OCI-LY7 (cell line): ENCODE measurements around the gene AADAC. TPM values are rescaled to one million over a fixed set of nuclear protein-coding genes. Genes with fewer than 3 reads are reported as not detected.
"Not testable (repeated sequence)": the region's sequence is repeated elsewhere in the genome, so short reads cannot be mapped to it uniquely, and the experiment has no call there.

Experiments
- BruUV-seq: library from RNA; stranded (reverse); fragments of 400-500 nt; replicated peaks from 2 replicates; lab custom pipeline; 2021; lab: Mats Ljungman, UMichigan
- CTCF ChIA-PET: fragments of 300-600 bp; sonication (Branson Sonifier 250); formaldehyde crosslinking; loops from one replicate; lab custom pipeline; 2022; ENCODE audit warnings: antibody characterized with exemption; ENCODE audit not compliant: unreplicated experiment; lab: Charles Lee
- POLR2A ChIA-PET: fragments of 300-600 bp; sonication (Branson Sonifier 250); formaldehyde crosslinking; loops from one replicate; lab custom pipeline; 2022; ENCODE audit warnings: antibody characterized with exemption; lab: Charles Lee
- DNase-seq: peaks from one replicate; pipeline ENCODE4 v3.0.0-alpha.2; 2015; ENCODE audit warnings: low spot score
- H2AFZ ChIP-seq: fragments of 200-600 bp; sonication (generic), shearing (Covaris generic); 2 replicates; pipeline ENCODE4 v1.6.1; 2014; ENCODE audit warnings: mild to moderate bottlenecking, antibody characterized with exemption, low read length, moderate library complexity
- H3K27ac ChIP-seq: fragments of 200-600 bp; sonication (generic); 2 replicates; pipeline ENCODE4 v1.5.1; 2014; ENCODE audit warnings: mixed run types, low read depth, mild to moderate bottlenecking, moderate library complexity, low read length, inconsistent platforms; ENCODE audit not compliant: poor library complexity, severe bottlenecking
- H3K36me3 ChIP-seq: fragments of 200-600 bp; sonication (generic); 2 replicates; pipeline ENCODE4 v1.6.1; 2014; ENCODE audit warnings: mild to moderate bottlenecking, antibody characterized with exemption, low read length, moderate library complexity, mixed read lengths; ENCODE audit not compliant: insufficient read depth
- H3K4me1 ChIP-seq: fragments of 200-600 bp; sonication (generic); 2 replicates; pipeline ENCODE4 v1.5.1; 2014; ENCODE audit warnings: mild to moderate bottlenecking, low read length; ENCODE audit not compliant: insufficient read depth, poor library complexity, severe bottlenecking
- H3K4me2 ChIP-seq: fragments of 200-600 bp; sonication (generic); 2 replicates; pipeline ENCODE4 v1.6.1; 2014; ENCODE audit warnings: mild to moderate bottlenecking, low read length
- H3K4me3 ChIP-seq: fragments of 200-600 bp; sonication (generic); 2 replicates; pipeline ENCODE4 v1.5.1; 2014; ENCODE audit warnings: mild to moderate bottlenecking, low read depth, low read length; ENCODE audit not compliant: poor library complexity, severe bottlenecking
- H3K79me2 ChIP-seq: fragments of 200-600 bp; sonication (generic); 2 replicates; pipeline ENCODE4 v1.6.1; 2016; ENCODE audit warnings: low read depth, mild to moderate bottlenecking, low read length, moderate library complexity, mixed read lengths; ENCODE audit not compliant: insufficient read depth
- H3K9me2 ChIP-seq: fragments of 200-600 bp; sonication (generic); 2 replicates; pipeline ENCODE4 v1.6.1; 2016; ENCODE audit warnings: mild to moderate bottlenecking, low read length, mixed read lengths; ENCODE audit not compliant: insufficient read depth
- H3K9me3 ChIP-seq: fragments of 200-600 bp; sonication (generic); 2 replicates; pipeline ENCODE4 v1.6.1; 2014; ENCODE audit warnings: mild to moderate bottlenecking, mixed run types, low read length, mixed read lengths
- H4K20me1 ChIP-seq: fragments of 200-600 bp; sonication (generic); 2 replicates; pipeline ENCODE4 v1.6.1; 2014; ENCODE audit warnings: mild to moderate bottlenecking, antibody characterized with exemption, low read length, moderate library complexity, mixed read lengths; ENCODE audit not compliant: insufficient read depth
- EZH2phosphoT487 ChIP-seq: fragments of 200-600 bp; sonication (generic); IDR thresholded peaks from 2 replicates; pipeline ENCODE4 v1.6.1; 2018; ENCODE audit warnings: low read depth, borderline replicate concordance, mild to moderate bottlenecking, mixed run types, antibody characterized with exemption, low read length, moderate library complexity, mixed read lengths
- intact Hi-C: fragments of 100-400 bp; cut with micrococcal nuclease; formaldehyde crosslinking; loops from one replicate; pipeline ENCODE4 v1.10.0; 2022; ENCODE audit not compliant: unreplicated experiment
- total RNA-seq, 2 experiments: library from RNA; depleted of rRNA in 1 of 2; stranded (reverse); fragments of >200 nt in 1 of 2; shearing (Covaris generic) in 1 of 2; gene quantifications; 2 replicates each; pipeline ENCODE4 v1.2.3, GENCODE V29; 2014 to 2022
- TF ChIP-seq, protein P1 (sequence below): fragments of 200-600 bp; sonication (generic); conservative IDR thresholded peaks from 2 replicates; pipeline ENCODE4 v1.5.1; 2014; ENCODE audit warnings: mild to moderate bottlenecking, antibody characterized with exemption, low read length, moderate library complexity, mixed read lengths

Gene AADAC
- total RNA-seq, 2 experiments from 2014 or later, result not detected

DNA sequence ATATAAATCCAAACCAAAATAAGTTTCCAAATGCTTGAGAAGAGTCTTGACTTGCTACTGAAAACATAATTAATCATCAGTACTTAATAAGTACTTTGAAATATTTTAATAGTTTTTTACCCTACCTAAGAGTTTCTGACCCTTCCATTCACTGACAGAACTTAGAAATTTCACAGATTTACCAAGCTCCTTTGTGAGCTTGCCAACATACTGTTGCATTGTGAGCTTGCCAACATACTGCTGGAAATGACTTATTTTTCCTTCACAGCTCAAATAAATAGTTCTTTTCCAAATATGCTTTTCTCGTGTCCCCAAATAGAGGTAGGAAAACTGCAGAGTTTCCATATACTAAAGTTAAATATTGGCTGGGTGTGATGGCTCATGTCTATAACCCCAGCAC, 9.6 kb upstream of the AADAC start:
- H3K4me1 ChIP-seq, result no peaks in the 10 kb centered on the region

DNA sequence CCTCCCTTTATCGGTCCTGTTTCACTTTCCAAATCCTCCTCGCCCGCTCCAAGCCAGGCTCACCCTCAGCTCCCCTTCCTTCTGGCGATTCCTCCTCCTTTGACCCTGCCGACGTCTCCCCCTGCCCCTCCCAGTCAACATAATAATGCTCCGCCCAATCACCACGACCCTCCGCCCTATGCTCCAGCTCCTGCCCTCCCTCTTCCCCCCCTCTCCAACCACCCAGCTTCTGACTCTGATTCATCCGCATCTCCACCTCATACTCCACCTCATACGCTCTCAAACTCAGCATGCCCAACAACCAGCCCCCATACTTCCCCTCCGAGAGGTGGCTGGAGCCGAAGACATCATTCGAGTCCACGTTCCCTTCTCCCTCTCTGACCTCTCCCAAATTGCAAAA, 7.1 kb upstream of the AADAC start:
- H3K27ac ChIP-seq, result no peak overlapping the region
- H3K79me2 ChIP-seq, result no peaks in the 10 kb centered on the region
- no peaks in the 10 kb centered on the region for H3K4me1 ChIP-seq
- TF ChIP-seq, protein P1, sequence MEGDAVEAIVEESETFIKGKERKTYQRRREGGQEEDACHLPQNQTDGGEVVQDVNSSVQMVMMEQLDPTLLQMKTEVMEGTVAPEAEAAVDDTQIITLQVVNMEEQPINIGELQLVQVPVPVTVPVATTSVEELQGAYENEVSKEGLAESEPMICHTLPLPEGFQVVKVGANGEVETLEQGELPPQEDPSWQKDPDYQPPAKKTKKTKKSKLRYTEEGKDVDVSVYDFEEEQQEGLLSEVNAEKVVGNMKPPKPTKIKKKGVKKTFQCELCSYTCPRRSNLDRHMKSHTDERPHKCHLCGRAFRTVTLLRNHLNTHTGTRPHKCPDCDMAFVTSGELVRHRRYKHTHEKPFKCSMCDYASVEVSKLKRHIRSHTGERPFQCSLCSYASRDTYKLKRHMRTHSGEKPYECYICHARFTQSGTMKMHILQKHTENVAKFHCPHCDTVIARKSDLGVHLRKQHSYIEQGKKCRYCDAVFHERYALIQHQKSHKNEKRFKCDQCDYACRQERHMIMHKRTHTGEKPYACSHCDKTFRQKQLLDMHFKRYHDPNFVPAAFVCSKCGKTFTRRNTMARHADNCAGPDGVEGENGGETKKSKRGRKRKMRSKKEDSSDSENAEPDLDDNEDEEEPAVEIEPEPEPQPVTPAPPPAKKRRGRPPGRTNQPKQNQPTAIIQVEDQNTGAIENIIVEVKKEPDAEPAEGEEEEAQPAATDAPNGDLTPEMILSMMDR, result no peak
- TF ChIP-seq EZH2phosphoT487, result no peak
- no peak for DNase-seq
- no peak overlapping the region for H3K4me2 ChIP-seq
- no TSS peak for BruUV-seq
- H3K9me3 ChIP-seq, result no peaks in the 10 kb centered on the region
- intact Hi-C loops, result no loop called here
- POLR2A ChIA-PET, result interaction anchor here (0.6 kb wide), 1 partner anchor 13 kb away, joined by 5 read pairs; no protein-coding TSS in a partner anchor
- H2AFZ ChIP-seq, result no peak overlapping the region
- H3K36me3 ChIP-seq, result no peaks in the 10 kb centered on the region
- CTCF ChIA-PET, result no interaction called here
- H3K9me2 ChIP-seq, result no peaks in the 10 kb centered on the region
- H3K4me3 ChIP-seq, result no peak overlapping the region
- no peaks in the 10 kb centered on the region for H4K20me1 ChIP-seq

More for the DNA sequence above, 9.6 kb upstream of the AADAC start:
- Histone ChIP-seq H3K9me3 (no peaks in the 10 kb centered on the region), H2AFZ (no peak overlapping the region), H3K79me2 (no peaks in the 10 kb centered on the region), H3K9me2 (no peaks in the 10 kb centered on the region), H3K4me2 (no peak overlapping the region), H3K36me3 (no peaks in the 10 kb centered on the region), H3K4me3 (no peak overlapping the region), H3K27ac (no peak overlapping the region), H4K20me1 (no peaks in the 10 kb centered on the region)
- TF ChIP-seq, protein P1, result no peak
- no peak for TF ChIP-seq EZH2phosphoT487
- no TSS peak for BruUV-seq
- intact Hi-C loops, result no loop called here
- DNase-seq, result no peak
- CTCF ChIA-PET, result no interaction called here
- POLR2A ChIA-PET, result interaction anchor here (0.6 to 1.3 kb wide), 7 partner anchors 10 to 1291 kb away, joined by 3 read pairs; partner anchors contain the start of gene AADAC

DNA sequence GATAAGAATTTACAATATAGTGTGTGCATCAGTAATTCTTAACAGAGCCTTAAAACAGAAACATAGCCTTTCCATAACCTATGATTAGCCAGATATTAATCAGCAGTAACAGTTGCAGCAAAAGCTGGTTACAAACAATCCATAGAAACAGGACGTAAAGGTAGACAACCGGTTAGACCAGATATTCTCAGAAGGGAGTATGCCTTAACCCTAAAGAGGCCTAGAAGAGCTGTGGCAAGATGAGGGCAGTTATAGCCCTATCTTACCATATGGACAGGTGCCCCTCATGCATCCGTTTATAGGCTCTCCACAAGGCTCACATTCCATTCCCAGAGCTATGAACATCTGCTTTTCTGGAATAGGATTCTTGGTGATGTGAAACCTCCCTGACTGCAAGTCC, 5.0 kb upstream of the AADAC start:
- H4K20me1 ChIP-seq, intact Hi-C loops, CTCF ChIA-PET, H3K36me3 ChIP-seq, H3K4me2 ChIP-seq, H3K9me3 ChIP-seq, H3K9me2 ChIP-seq, H3K4me1 ChIP-seq, H3K79me2 ChIP-seq, H3K27ac ChIP-seq, BruUV-seq, DNase-seq, H3K4me3 ChIP-seq, H2AFZ ChIP-seq: not testable (repeated sequence)
- POLR2A ChIA-PET, result interaction anchor here (0.6 kb wide), 1 partner anchor 840 kb away, joined by 4 read pairs; no protein-coding TSS in a partner anchor
